NCI-H460 (cell line): ENCODE measurements around the gene PEX26. TPM values are rescaled to one million over a fixed set of nuclear protein-coding genes. Genes with fewer than 3 reads are reported as not detected.
"Not testable (repeated sequence)": the region's sequence is repeated elsewhere in the genome, so short reads cannot be mapped to it uniquely, and the experiment has no call there.

ENCODE experiments used
- DNase-seq: peaks from one replicate; pipeline ENCODE4 v3.0.0-alpha.2; 2016; ENCODE audit warnings: low read depth; ENCODE audit errors: extremely low read depth
- total RNA-seq: library from RNA; depleted of rRNA; stranded (reverse); fragments of >200 nt; shearing (Covaris generic); gene quantifications from 2 replicates; pipeline ENCODE4 v1.2.3, GENCODE V29; 2014

The PEX26 gene
- total RNA-seq, 1 experiment from 2014 or later = 14.7 TPM

- no peak for DNase-seq
Measured at GRCh38 chr22:18070556-18071306, 7.1 kb upstream of the PEX26 start.

GRCh38 chr22:18071307-18071967 is 6.4 kb upstream of the PEX26 start:
- DNase-seq = not testable (repeated sequence)

DNA sequence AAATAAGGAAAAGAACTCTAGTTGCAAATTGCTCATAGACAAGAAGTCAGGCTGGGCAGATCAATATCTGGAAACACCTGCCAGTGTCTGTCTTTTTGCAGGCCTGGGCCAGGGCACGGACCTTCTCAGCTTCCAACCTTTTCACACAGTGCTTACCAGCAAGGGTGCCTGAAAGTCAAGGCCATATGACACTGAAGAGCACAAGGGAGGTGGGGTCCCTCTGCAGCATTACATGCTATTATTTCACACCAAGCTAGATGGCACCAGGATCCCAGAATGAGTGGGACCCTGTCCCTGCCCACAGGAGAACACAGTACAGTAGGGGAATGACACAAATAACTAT is 5.9 kb upstream of the PEX26 start:
- no peak for DNase-seq

GRCh38 chr22:18073467-18073866 is 4.3 kb upstream of the PEX26 start:
- no peak for DNase-seq

GRCh38 chr22:18073927-18074326 is 3.9 kb upstream of the PEX26 start:
- not testable (repeated sequence) for DNase-seq

DNA sequence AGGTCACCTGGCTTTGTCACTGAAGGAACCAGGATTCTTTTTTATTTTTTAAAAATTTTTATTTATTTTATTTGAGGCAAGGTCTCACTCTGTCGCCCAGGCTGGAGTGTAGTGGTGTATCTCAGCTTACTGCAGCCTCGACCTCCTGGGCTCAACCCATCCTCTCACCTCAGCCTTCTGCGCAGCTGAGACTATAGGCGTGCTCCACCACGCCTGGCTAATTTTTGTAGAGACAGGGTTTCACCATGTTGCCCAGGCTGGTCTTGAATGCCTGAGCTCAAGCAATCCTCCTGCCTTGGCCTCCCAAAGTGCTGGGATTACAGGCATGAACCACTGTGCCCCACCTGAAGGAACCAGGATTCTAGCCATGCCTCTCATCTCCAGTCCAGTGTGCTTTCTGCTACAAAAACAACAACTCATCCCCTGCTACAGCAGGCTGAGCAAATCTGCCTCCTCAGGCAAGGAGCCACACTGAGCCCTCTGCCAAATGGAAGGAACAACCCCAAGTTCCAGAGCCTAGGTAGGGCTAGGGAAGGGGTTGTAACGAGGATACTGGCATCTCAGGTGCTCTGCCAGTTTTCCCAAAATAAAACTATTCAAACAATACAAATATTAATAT is 2.6 kb upstream of the PEX26 start:
- no peak for DNase-seq

DNA sequence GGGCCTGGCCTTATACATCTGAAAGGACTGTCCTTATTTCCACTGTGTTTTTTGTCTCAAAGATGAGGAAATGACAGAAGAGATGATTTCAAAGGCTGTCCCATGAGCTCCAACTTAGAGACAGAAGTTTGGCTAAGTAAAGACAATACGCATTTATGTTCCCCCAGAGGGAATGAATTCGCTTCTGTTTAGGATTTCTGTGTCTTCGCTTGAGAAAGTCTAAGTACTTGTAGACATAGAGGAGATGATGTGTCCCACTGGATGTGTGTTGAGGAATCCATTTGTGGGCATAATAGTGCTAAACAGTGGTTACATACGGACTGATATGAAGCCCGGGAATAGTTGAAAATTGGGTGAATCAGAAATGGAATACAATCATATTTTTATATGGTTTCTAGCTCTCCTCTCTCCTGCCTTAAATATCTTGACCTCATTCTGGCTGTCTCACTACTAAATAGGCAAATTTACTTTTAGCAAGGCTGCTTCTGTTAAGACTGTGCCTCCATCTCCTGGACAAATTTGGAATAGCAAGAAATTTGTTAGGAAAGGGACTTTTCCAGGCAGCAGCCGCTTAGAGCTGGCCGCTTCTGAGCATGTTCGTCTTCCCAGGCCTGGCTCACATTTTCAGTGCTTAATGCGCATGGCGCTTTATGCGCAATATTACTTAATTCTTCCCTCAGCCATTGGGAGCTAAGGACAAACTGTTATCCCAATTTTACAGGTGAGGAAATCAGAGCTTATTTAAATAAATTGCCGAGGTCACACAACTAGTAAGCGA is 1.9 kb upstream of the PEX26 start:
- DNase-seq = peak; percentile 82

GRCh38 chr22:18077087-18077638 is 627 bp upstream of the PEX26 start:
- DNase-seq = no peak

DNA sequence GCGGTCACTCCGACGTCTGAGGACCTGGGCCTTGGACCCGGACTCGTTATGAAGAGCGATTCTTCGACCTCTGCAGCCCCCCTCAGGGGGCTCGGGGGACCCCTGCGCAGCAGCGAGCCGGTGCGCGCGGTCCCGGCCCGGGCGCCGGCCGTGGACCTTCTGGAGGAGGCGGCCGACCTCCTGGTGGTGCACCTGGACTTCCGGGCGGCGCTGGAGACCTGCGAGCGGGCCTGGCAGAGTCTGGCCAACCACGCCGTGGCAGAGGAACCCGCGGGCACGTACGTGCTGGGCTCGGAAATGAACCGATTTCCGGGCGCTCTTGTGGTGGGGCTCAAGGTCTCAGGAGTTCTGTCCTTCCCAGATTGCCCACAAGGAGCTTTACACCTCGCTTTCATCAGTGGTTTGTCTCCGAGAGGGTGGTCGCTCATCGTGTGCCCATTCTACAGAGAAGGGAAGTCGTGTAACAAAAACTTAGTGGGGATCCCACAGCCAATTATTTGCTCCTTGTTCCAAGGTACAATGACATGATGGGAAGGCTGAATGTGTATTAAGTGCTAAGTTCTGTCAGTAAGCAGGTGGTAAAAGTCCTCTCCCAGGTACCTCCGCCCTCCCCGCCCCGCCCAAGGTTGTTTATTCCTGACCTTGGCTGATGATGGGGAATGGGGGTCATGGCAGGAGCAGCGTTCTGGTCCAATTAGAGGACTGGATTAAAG is 695 bp downstream of the PEX26 start:
- no peak for DNase-seq

DNA sequence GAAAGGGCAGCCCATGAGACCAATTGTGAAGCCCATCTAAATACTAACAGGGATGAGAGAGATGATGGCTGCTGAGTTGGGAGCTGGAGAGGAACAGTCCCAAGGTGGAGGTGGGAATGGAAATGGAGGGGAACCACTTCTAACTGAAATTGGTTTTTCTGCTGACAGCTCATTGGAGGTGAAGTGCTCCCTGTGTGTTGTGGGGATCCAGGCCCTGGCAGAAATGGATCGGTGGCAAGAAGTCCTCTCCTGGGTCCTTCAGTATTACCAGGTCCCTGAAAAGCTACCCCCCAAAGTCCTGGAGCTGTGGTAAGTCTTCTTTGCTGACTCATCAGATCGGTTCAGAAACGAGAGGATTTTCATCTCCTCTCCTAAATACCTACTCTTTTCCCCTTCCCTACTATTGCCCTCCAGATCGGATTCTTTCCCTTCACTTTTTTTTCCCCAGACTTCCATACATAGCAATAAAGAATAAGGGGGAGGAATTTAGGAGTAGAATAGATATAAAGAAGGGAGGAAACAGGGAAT is 2.0 kb downstream of the PEX26 start:
- DNase-seq = no peak

DNA sequence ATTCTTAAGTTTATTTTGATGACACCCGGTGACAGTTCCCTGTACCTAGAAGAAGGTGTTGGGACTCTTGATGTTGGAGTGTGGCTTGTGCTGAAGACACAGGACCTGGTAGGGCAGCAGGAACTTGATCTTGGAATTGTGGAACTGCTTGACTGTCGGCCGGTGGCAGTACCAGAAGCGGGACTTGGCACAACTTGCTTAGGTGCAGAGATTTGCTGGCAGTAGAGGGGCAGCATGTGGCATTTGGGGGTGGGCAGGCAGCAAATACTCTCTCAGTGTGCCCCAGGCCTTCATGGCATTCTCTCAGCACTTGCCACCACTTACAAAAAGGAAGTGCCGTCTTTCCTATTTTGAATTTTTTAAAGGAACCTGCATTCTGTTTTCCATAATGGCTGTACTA is 3.6 kb downstream of the PEX26 start:
- DNase-seq = no peak

- DNase-seq = no peak
Measured at GRCh38 chr22:18082467-18082866, 4.7 kb downstream of the PEX26 start.

DNA sequence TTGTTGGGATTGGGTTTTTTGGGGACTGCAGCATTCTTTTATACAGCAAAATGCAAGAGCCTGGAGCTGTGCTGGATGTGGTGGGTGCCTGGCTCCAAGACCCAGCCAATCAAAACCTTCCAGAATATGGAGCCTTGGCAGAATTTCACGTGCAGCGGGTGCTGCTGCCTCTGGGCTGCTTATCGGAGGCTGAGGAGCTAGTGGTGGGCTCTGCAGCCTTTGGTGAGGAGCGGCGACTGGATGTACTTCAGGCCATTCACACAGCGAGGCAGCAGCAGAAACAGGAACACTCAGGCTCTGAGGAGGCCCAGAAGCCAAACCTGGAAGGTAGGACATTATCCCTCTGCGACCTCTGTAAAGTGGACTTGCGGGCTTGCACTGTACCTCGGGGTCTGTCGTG is 5.6 kb downstream of the PEX26 start:
- no peak for DNase-seq

DNA sequence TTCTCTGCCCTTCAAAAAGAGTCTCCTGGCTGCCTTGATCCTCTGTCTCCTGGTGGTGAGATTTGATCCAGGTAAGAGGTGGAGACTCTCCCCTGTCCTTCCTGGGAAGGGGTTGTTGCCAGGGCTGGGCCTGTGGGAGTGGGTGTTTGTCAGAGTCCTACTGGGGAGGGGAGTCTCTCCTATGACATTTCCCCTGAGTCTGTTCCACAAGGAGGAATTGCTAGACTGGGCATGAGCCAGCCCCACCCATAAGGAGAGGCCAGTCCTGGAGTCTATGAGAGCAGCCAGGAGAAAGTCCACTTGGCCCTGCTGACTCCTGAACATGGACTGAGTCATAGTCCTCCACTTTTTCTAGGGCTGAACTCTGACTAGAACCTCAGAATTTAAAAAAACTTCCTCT is 7.4 kb downstream of the PEX26 start:
- no peak for DNase-seq

GRCh38 chr22:18087350-18087855 is 9.6 kb downstream of the PEX26 start:
- DNase-seq = no peak

- DNase-seq = no peak
Measured at GRCh38 chr22:18088825-18089568, 11.2 kb downstream of the PEX26 start.

DNA sequence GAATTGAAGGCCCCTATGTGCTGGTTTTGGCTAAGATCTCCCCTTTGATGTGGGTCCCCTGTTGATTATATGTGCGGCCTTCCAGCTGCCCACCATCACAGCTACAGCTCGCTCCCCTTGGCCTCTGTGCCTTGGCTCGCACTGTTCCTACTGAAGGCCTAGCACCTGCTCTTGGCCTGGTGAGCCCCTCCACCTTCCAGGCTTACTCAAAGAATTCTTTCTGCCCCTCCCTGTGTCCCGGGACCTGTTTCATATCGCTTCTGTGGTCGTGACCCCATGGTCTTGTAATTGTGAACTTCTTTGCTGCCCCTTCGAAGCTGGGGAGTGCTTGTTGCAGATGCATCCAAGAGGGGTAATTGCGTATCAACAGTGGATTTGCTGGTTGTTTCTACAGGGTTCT is 12.5 kb downstream of the PEX26 start:
- DNase-seq = no peak

GRCh38 chr22:18091478-18091877 is 13.7 kb downstream of the PEX26 start:
- no peak for DNase-seq

GRCh38 chr22:18091916-18092526 is 14.2 kb downstream of the PEX26 start:
- DNase-seq = no peak
